22Rv1 (cell line): ENCODE measurements around the gene CALHM6.

Experiments used
- CTCF ChIP-seq: fragments of 450-650 bp; IDR thresholded peaks from 2 replicates; pipeline ENCODE4 v1.5.1; 2017; ENCODE audit warnings: mild to moderate bottlenecking
- ZFX ChIP-seq: fragments of 450-650 bp; IDR thresholded peaks from 2 replicates; pipeline ENCODE4 v1.6.1; 2017; ENCODE audit warnings: antibody characterized with exemption, borderline replicate concordance

DNA sequence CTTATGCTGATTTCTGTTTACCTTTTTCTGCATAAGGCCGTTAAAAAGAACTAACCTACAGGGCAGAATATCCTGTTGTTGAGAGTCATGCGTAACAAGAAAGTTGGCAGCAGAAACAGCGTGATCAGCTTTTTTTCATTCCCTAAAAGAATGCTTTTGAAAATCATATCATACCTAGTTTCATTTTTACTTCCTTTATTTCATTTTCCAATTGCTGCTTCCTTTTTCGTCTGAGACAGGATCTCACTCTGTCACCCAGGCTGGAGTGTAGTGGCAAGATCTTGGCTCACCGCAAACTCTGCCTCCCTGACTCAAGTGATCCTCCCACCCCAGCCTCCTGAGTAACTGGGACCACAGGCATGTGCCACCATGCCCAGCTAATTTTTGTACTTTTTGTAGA, 4.1 kb downstream of the CALHM6 start:
- TF ChIP-seq CTCF (no peak), ZFX (no peak)
